Activated CD4-positive, CD25-positive, alpha-beta regulatory T cell (primary cell): ENCODE data around the gene LSAMP.

Experiments used
- DNase-seq, 4 experiments: peaks; one replicate each; lab custom pipeline; 2025; lab: John Stamatoyannopoulos, UW

Gene LSAMP

DNA sequence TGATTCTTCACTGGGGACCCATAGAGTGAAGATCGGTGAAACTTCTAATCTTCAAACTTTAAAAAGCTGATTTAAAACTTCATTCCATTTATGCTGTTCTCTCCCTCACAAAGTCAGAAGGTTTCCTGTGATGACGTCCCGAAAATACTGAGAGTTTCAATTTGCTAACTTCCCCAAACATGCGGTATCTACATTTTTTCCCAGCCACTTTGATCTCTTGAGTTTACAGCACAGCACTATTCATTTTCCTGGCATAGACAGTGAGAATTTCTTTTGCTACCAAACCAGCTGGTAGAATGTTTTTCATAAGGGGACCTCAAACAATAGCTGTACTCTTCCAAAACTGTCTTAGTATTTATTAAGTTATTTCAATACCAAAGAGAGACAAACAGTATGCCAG lies 156.8 kb downstream of the LSAMP start:
- no peak for DNase-seq

GRCh38 chr3:116285781-116286421 lies 159.4 kb downstream of the LSAMP start:
- DNase-seq, result no peak

- no peak for DNase-seq
Measured at GRCh38 chr3:116281313-116282143, 163.8 kb downstream of the LSAMP start.

- no peak for DNase-seq
Measured at GRCh38 chr3:116280130-116280740, 165.1 kb downstream of the LSAMP start.

DNA sequence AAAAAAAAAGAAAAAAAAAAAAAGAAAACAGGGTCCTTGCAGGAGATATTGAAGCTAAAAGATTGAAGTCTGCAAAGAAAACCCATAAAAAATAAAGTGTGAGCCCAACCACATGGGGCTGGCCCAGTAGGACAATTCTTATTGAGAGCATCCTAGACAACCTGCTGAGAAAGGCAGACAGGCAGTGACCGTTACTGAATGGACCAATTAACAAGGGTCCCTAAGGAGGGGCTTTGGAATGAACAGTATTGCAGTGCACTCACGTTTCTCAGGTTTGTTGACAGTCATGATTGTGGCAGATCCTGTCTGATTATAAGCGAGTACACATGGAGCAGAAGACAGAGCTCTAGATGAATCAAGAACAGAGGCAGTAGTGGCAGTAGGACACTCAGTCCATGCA lies 168.6 kb downstream of the LSAMP start:
- DNase-seq, result no peak

- DNase-seq, result no peak
Measured at GRCh38 chr3:116270056-116270455, 175.2 kb downstream of the LSAMP start.

GRCh38 chr3:116267116-116267515 lies 178.2 kb downstream of the LSAMP start:
- DNase-seq, result no peak

DNA sequence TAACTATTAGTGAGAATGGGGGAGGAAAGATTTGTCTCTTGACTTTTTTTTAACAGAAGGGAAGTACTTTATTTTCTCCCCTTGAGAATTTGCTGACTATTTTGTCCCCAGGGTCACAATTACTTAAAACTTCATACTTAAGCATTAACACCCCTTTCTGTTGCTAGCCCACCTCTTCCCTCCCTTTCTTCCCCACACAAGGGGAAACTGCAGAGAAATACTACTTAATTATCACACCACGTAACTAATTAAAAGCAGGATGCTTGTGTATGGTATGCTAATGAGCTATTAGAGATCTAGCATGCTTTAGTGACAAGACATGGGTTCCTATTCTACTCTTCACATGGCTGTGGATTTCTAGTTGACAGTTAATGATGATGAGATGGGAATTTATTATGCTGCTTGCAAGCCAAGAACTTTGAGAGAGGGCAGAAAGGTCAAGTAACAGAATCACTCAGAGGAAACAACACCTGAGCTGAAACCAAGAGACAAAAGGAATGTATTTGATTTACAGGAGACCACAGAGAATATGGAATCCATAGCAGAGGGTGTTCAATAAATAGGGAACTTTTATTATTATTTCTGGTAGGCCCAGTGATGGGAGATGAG lies 179.2 kb downstream of the LSAMP start:
- no peak for DNase-seq

GRCh38 chr3:116265320-116265695 lies 180.0 kb downstream of the LSAMP start:
- DNase-seq, result no peak

- no peak for DNase-seq
Measured at GRCh38 chr3:116264546-116265319, 180.6 kb downstream of the LSAMP start.

DNA sequence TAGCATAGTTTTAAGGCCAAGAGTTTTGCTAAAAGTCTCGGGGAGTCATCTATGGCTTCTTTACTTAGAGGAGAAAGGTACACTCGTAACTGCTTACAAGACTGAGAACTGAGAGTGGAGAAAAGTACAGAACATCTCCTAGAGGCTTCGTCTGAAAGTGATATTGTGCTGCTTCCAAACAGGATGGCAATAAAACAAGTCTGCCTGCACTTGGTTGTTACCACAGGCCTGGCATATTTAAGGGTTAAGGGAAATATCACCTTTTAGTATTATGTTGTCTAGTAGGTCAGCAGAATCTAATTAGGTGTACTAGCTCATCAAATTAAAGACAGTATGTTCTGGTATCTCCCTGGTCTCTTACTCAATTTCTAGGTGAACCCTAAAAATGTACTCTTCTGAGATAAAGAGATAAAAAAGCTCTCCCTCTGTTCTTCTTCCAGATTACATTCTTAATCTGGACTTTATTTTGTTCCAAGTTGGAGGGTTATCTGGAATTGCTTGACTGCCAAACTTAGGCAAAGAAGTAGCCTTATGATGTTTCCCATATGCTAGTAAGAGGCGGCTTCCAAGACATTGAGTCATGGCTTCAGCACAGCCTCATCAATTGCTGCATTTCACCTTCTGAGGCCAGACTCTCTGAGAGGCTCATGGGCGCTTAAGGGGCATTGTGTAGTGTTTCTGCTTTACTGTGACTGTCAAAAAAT lies 181.3 kb downstream of the LSAMP start:
- no peak for DNase-seq

- no peak for DNase-seq
Measured at GRCh38 chr3:116260491-116260890, 184.8 kb downstream of the LSAMP start.

DNA sequence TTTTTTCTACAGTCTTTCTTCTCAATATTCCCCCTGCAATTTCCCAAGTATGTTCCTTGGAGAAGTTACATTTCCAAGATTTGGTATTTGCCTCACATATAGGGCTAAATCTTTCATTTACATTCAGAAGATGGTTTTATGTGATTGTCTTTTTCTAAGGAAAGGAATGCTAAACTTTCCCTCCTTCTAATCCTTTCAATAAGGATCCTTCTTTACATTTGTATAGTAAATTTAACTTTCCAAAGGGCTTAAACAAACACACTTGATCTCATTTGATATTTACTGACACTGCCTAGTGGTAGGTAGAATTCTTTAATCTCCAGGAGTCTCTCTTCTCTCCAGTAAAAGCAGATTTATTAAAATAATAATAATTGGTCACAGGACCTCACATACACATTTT lies 185.3 kb downstream of the LSAMP start:
- no peak for DNase-seq

DNA sequence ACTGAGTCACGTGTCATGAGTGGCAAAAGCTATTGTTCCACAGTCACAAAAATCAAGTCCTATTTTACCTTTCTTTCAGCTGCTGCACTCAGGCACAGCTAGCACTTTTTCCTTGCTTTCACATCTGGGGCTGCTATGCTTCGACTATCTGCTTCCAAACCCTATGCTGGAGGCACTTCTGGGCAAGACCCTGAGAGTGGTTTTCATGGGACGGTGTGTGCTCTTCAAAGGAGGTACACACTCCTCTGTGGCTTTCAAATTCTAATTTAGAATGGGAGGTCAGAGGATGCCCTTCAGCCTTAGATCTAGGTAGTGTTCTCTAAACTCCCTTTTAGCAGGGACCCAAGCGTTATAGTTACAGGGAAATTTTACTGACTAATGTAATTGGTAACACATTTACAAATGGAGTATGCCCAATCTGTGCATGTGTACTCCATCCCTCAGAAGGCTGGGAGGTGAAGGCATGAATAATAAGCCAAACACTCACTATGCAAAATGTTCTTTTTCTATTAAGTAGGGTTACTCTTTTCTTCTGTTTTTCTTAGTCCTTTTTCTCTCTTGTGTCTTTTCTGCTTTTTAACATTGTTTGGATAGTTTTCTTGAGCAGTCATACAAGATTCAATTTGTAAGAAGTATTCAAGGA lies 188.3 kb downstream of the LSAMP start:
- no peak for DNase-seq

GRCh38 chr3:116254541-116254940 lies 190.7 kb downstream of the LSAMP start:
- no peak for DNase-seq

DNA sequence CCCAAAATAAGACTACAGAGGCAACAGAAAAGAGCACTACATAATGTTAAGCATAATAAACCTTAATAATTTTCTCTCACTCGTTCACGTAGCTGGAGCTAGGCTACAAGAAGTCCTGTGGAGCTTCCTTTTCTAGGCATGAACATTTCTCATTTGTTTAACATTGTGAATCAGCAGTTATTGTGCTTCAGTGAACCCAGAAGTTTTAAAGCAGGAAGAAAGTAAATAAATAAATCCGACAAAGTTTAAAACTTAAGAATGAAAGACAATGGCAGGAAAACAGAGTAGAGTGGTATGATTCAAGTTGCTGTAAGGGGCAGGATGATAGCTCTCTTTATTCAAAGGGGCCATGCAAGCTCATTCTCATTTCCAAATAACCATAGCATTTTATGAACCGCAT lies 191.8 kb downstream of the LSAMP start:
- no peak for DNase-seq

GRCh38 chr3:116247605-116248004 lies 197.7 kb downstream of the LSAMP start:
- no peak for DNase-seq

GRCh38 chr3:116246406-116246980 lies 198.8 kb downstream of the LSAMP start:
- no peak for DNase-seq

DNA sequence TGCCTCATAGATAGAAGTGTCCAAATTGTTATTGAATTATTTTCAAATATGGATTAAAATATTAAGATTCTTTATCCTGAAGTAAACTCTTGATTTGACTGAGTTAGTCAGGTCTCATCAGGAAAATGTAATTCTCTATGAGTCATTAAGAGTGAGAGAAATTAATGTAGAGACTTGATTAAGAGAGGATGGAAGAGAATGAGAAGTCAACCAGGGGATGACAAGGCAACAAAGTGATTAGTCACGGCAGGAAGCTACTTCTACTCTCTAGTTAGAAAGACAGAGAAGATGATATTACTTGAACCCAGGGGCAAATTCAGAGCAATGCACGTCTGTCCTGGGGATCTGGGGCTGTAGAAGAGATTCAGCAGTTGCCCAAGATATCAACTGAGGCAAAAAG lies 202.5 kb downstream of the LSAMP start:
- no peak for DNase-seq

- DNase-seq, result no peak
Measured at GRCh38 chr3:116241677-116242076, 203.6 kb downstream of the LSAMP start.

GRCh38 chr3:116240261-116240660 lies 205.0 kb downstream of the LSAMP start:
- no peak for DNase-seq
